Neural progenitor cell (in vitro differentiated cells): ENCODE measurements around the gene COX19.

Experiments used
- CTCF ChIP-seq: fragments of 200-600 bp; sonication (generic); IDR thresholded peaks from 2 replicates; pipeline ENCODE4 v1.5.1; 2017; ENCODE audit warnings: antibody characterized with exemption, mild to moderate bottlenecking
- EZH2phosphoT487 ChIP-seq: fragments of 200-600 bp; sonication (generic); IDR thresholded peaks from 2 replicates; pipeline ENCODE4 v1.6.1; 2017; ENCODE audit warnings: antibody characterized with exemption

- no peak for TF ChIP-seq CTCF
- TF ChIP-seq EZH2phosphoT487 = no peak
Observed at GRCh38 chr7:981793-982510, 6.6 kb upstream of the COX19 start.
